Subcutaneous adipose tissue (tissue), 4 donors: Measurements from ENCODE around the gene XYLB. TPM values are rescaled to one million over a fixed set of nuclear protein-coding genes. Genes with fewer than 3 reads are reported as not detected.

Source experiments
- total RNA-seq, 4 donors: library from RNA; depleted of rRNA; stranded (reverse); fragments of >200 nt; gene quantifications; one replicate each; pipeline ENCODE4 v1.1.0, GENCODE V29; 2016
- TF ChIP-seq, protein P1 (sequence below): fragments of 450-650 bp; IDR thresholded peaks from one replicate; pipeline ENCODE4 v1.5.1; 2016; ENCODE audit warnings: low read depth, mild to moderate bottlenecking, control low read depth, antibody characterized with exemption, moderate library complexity

The XYLB gene
- total RNA-seq, 4 donors from 2014 or later = 3.0 to 3.7 (median 3.3) TPM

DNA sequence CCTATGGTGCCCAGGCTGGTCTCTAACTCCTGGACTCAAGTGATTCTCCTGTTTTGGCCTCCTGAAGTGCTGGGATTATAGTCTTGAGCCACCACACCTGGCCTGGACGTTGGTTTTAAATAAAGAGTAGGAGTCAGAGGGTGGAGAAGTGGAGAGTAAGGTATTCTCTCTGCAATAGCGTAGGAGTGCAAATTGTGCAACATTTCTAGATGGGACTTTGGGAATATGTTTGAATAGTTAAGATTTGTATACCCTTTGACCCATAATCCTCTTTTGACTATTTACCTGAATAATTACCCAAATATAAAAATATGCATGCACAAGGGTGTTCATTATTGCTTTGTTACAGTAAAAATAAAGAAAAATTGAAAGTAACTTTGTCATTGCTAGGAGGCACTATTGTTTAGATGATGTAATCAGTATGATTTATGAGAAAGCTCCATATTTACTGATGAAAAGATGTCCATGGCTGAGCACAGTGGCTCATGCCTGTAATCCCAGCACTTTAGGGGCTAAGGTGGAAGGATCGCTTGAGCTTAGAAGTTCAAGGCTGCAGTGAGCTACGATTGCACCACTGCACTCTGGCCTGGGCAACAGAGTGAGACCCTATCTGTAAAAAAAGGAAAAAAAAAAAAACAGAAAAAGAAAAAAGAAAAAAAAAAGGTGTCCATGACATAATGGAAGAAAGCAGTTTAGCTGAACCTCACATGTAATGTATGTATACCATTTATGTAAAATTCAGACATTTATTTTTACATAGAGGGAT is 15.1 kb upstream of the XYLB start:
- TF ChIP-seq, protein P1, sequence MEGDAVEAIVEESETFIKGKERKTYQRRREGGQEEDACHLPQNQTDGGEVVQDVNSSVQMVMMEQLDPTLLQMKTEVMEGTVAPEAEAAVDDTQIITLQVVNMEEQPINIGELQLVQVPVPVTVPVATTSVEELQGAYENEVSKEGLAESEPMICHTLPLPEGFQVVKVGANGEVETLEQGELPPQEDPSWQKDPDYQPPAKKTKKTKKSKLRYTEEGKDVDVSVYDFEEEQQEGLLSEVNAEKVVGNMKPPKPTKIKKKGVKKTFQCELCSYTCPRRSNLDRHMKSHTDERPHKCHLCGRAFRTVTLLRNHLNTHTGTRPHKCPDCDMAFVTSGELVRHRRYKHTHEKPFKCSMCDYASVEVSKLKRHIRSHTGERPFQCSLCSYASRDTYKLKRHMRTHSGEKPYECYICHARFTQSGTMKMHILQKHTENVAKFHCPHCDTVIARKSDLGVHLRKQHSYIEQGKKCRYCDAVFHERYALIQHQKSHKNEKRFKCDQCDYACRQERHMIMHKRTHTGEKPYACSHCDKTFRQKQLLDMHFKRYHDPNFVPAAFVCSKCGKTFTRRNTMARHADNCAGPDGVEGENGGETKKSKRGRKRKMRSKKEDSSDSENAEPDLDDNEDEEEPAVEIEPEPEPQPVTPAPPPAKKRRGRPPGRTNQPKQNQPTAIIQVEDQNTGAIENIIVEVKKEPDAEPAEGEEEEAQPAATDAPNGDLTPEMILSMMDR = no peak

DNA sequence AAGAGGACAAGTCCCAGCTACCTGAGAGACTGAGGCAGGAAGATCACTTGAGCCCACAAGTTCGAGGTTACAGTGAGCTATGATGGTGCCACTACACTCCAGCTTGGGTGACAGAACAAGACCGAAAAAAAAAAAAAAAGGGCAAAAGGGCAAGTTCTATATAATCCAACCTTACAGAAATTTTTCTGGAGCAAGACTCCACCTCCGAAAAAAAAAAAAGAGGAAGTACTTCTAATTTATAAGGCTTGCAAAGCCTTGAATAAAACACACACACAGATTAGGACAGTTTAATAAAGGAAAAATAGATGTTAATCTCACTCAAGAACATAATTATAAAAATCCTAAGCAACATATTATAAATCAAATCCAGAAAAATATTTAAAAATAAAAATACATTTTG is 14.4 kb upstream of the XYLB start:
- TF ChIP-seq, protein P1 = no peak

DNA sequence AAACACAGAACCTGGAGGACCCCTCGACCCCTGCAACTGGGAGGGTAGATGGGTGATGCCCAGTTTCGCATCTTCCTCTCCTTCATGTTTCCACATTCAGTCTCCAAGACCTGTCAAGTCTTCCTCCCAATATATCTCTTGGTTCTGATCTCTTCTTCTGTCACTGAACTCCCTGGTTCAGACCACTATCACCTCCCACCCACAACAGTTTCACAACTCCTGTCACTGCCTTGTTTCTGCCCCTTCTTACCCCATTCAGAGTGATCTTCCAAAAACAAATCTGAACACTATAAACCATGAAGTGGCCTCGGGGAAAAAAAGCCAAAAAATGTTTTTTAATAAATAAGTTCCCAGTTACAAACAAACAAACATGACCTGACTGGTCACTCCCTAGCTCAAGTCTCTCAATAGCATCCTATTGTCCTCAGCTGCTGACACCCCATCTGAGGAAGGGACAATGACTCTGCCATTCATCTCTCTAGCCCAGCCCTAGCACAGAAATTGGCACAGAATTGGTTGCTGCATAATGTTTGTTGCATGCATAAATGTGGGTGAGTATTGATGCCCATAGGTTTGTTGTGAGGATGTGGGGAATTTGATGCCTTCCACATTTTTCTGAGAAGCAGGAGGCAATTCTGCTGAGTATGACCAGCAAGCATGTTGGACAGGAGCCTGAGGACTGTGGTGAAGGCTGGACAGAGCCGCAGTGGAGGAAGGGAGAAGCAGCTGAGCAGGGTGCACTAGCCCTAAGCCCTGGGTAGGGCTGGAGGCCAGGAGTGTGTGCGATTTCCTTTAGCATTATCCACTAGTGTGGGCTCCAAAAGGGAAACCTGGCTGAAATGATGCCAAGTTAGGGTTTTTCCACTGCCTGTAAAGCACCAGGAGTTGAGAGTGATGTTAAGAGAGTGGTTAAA is 12.2 kb upstream of the XYLB start:
- TF ChIP-seq, protein P1 = no peak

DNA sequence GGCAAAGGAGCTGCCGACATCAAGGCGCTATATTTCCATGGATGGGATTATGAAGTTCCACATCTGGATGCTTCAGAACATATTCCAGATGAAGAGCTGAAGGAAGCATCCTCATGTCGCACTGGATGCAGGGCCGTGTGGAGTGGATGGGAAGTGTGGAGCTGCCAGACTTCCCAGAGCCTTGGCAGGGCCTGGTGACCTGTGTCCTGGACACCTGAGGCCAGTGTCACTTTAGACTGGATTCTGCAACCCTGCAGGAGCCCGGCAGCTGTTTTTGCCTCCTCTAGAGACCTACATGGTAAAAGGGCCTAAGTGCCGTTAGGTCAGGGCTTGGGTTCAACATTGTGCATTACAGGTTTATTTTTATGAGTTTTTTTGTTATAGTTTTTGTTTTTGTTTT is 11.3 kb upstream of the XYLB start:
- TF ChIP-seq, protein P1 = no peak

DNA sequence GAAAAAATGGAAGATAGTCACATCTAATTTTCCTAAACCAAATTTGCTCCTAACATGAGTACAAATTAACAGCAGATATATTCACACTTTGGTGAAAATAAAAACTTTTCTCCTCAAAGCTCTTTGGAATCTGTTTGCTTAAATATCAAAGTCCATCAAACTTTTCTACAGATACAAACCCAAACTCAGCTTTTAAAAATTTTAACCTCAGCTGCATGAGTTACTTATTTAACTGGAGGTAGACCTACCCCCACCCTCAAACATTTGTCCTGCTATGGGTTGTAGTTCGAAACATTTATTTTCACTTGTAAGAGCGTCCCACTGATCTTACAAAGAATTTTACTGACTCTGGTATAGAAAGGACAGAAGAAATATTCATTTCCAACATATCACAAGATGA is 8.9 kb upstream of the XYLB start:
- TF ChIP-seq, protein P1 = no peak

DNA sequence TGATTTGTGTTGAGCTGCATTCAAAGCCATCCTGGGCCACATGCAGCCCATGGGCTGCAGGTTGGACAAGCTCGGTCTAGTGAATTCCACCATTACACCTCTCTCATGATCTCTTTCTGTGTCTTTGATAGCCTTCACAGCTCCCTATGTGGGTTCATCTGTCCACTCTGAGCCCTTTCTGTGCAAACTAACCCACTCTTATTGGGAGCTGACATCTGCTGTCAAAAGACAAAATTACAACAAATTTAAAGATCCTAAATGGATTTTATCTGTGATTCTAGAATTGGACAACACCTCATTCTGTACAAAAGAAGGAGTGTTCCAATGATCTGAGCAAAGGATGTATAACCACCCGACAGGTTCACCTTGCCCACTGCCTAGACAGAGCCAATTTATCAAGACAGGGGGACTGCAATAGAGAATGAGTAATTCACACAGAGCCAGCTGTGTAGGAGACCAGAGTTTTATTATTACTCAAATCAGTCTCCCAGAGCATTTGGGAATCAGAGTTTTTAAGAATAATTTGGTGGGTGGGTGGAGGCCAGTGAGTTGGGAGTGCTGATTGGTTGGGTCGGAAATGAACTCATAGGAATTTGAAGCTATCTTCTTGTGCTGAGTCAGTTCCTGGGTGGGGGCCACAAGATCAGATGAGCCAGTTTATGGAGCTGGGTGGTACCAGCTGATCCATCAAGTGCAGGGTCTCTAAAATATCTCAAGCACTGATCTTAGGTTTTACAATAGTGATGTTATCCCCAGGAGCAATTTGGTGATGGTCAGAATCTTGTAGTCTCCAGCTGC is 2.6 kb upstream of the XYLB start:
- TF ChIP-seq, protein P1 = no peak
